Mesenteric fat pad (tissue), 1 donor: ENCODE measurements around the gene TRIM63. TPM values are rescaled to one million over a fixed set of nuclear protein-coding genes. Genes with fewer than 3 reads are reported as not detected.

Source experiments
- DNase-seq: peaks from one replicate; pipeline ENCODE4 v3.0.0-alpha.2; 2020; ENCODE audit warnings: low spot score
- total RNA-seq: library from RNA; stranded (reverse); fragmentation: NEBNext Ultra II Directional; extraction: Animal tissue kit (Norgen Biotek cat#: 25700); gene quantifications from one replicate; pipeline ENCODE4 v1.2.1, GENCODE V29; 2021
- donor health status: DM: yes; HTN: yes; CAD: no.

The TRIM63 gene
- total RNA-seq, 1 donor from 2014 or later: 0.26 TPM

GRCh38 chr1:26089125-26089524, 21.7 kb upstream of the TRIM63 start:
- no peak for DNase-seq

GRCh38 chr1:26084844-26085243, 17.4 kb upstream of the TRIM63 start:
- DNase-seq: no peak

GRCh38 chr1:26084091-26084561, 16.7 kb upstream of the TRIM63 start:
- DNase-seq: no peak

GRCh38 chr1:26083208-26083607, 15.8 kb upstream of the TRIM63 start:
- no peak for DNase-seq

- no peak for DNase-seq
These were observed 14.6 kb upstream of the TRIM63 start for GRCh38 chr1:26082020-26082350.

- DNase-seq: no peak
These were observed 14.0 kb upstream of the TRIM63 start for GRCh38 chr1:26081267-26082019.

GRCh38 chr1:26079960-26080814, 12.8 kb upstream of the TRIM63 start:
- no peak for DNase-seq

- no peak for DNase-seq
These were observed 11.7 kb upstream of the TRIM63 start for GRCh38 chr1:26079178-26079563.

GRCh38 chr1:26078286-26079177, 11.1 kb upstream of the TRIM63 start:
- DNase-seq: no peak

- no peak for DNase-seq
These were observed 10.1 kb upstream of the TRIM63 start for GRCh38 chr1:26077524-26077923.

- no peak for DNase-seq
These were observed 8.2 kb upstream of the TRIM63 start for GRCh38 chr1:26075421-26076144.

GRCh38 chr1:26072305-26072704, 4.9 kb upstream of the TRIM63 start:
- no peak for DNase-seq

GRCh38 chr1:26070963-26071342, 3.5 kb upstream of the TRIM63 start:
- no peak for DNase-seq

- DNase-seq: no peak
These were observed 3.0 kb upstream of the TRIM63 start for GRCh38 chr1:26070296-26070962.

- DNase-seq: no peak
These were observed 2.5 kb upstream of the TRIM63 start for GRCh38 chr1:26069941-26070295.

GRCh38 chr1:26066857-26067256, 573 bp downstream of the TRIM63 start:
- no peak for DNase-seq

GRCh38 chr1:26066160-26066559, 1.3 kb downstream of the TRIM63 start:
- DNase-seq: no peak

GRCh38 chr1:26064553-26064952, 2.9 kb downstream of the TRIM63 start:
- no peak for DNase-seq

GRCh38 chr1:26060832-26061574, 6.4 kb downstream of the TRIM63 start:
- no peak for DNase-seq

GRCh38 chr1:26059906-26060305, 7.5 kb downstream of the TRIM63 start:
- DNase-seq: no peak
